Dermis blood vessel endothelial cell (primary cell): ENCODE measurements around the gene MNAT1. TPM values are rescaled to one million over a fixed set of nuclear protein-coding genes. Genes with fewer than 3 reads are reported as not detected.
"Not testable (repeated sequence)": the region's sequence is repeated elsewhere in the genome, so short reads cannot be mapped to it uniquely, and the experiment has no call there.

Experiments used
- DNase-seq: peaks from one replicate; pipeline ENCODE4 v3.0.0; 2010
- total RNA-seq: library from RNA; depleted of rRNA; stranded (reverse); fragments of >200 nt; gene quantifications from 2 replicates; pipeline ENCODE4 v1.2.3, GENCODE V29; 2014

The MNAT1 gene
- total RNA-seq, 1 donor from 2014 or later: 59.6 TPM

DNA sequence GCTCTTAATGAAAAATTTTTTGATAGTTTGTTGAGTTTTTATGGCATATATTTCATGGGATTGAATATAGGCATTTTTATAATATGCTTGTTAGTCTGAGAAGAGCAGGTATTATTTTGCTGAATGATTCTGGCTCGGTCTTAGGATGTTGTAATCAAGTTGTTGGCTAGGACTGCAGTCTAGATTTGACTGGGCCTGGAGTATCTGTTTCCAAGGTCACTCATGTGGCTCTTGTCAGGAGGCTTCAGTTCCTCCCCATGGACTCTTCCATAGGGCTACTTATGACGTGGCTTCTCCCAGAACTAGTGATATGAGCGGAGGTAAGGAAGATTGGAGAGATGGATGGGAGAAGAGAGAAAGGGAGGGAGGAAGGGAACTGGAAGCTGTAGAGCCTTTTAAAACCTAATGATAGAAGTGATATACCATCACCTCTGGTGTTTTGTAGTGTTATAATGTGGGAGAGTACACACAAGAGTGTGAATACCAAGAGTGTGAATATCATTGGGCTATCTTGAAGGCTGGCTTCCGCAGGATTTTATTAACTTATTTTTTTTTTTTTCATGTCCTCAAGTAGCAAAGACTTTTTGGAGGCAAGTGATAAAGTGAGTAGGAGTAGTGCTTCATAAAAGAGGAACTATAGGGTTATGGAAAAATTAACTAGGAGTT, 4.4 kb downstream of the MNAT1 start:
- DNase-seq: no peak

DNA sequence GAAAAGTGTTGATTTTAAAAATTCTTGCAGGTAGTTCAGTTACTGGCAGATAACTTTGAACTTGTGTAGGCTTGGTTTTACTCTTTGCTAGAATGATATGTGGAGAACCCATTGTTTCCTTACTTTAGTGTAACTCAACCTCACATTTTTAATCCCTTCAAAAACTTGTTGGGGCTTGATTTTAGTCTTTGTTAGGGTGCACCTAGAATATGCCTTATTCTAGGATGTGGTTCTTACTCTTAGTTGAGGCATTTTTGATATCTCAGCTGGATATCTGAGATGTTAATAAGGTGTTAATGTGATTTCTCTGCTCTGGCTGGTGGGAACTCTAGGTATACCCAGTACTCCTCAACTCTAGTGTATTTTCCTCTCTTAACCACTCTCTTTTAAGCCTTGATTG, 10.0 kb downstream of the MNAT1 start:
- no peak for DNase-seq

- no peak for DNase-seq
These were observed 18.9 kb downstream of the MNAT1 start for GRCh38 chr14:60753264-60754119.

GRCh38 chr14:60756847-60757246, 22.3 kb downstream of the MNAT1 start:
- peak; percentile 7 for DNase-seq

DNA sequence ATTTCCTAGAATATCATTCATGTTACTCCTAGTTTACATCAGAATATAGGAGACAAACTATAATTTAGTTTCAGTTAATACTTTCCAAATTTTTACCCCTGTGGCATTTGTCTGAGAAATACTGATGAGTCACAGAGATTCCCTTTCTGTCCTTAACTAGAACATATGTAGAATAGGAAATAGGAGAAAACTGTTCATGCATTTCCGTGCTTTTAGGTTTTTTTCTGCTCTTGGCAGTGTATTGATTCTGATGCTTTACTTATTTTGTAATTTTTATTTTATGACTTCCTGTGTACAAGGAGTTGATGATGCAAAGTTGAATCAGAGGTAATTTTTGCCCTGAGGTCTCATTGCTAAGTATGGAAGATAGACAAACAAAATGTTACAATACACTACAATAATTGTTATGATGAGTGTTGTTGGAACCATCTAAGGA, 23.0 kb downstream of the MNAT1 start:
- DNase-seq: peak; percentile 62

DNA sequence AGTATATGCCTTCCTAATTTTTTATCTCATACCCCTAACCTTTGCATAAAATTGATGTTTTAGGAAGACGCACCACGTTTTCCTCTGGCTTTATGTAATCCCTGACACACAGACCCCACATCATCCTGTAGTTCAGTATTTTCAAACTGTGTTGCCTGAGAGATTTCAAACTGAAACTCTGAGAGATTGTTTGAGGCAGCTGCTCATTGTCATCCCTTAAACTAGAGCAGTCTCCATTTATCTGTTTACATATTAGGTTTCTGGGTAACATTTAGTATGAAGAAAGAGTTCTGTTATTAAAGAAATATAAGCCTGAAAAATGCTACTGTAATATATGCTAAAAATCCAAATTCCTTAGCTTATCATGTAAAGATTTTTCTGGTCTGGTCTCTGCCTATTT, 24.3 kb downstream of the MNAT1 start:
- no peak for DNase-seq

- DNase-seq: no peak
These were observed 25.6 kb downstream of the MNAT1 start for GRCh38 chr14:60760209-60760608.

- DNase-seq: no peak
These were observed 26.2 kb downstream of the MNAT1 start for GRCh38 chr14:60760644-60761364.

- DNase-seq: no peak
These were observed 34.0 kb downstream of the MNAT1 start for GRCh38 chr14:60768602-60769001.

- no peak for DNase-seq
These were observed 36.6 kb downstream of the MNAT1 start for GRCh38 chr14:60771117-60771516.

- DNase-seq: no peak
These were observed 39.0 kb downstream of the MNAT1 start for GRCh38 chr14:60773558-60773957.

DNA sequence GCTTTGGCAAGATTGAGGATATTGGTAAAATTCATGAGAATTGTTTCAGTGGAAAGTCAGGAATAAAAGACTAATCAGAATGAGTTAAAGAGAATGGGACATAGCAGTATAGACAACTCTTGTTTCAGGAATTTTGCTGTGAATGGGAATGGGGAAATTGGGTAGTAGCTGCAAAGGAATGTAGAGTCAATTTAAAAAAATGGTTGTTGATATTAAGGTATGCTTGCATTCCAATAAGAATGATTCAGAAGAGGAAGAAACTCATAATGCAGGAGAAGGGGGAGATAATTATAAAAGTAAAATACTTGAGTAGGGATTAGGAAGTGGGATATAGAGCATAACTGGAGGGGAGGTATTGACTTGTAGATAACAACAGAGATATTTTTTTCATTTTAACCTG, 40.7 kb downstream of the MNAT1 start:
- DNase-seq: peak; percentile 57

- peak; percentile 11 for DNase-seq
These were observed 43.5 kb downstream of the MNAT1 start for GRCh38 chr14:60777856-60778578.

DNA sequence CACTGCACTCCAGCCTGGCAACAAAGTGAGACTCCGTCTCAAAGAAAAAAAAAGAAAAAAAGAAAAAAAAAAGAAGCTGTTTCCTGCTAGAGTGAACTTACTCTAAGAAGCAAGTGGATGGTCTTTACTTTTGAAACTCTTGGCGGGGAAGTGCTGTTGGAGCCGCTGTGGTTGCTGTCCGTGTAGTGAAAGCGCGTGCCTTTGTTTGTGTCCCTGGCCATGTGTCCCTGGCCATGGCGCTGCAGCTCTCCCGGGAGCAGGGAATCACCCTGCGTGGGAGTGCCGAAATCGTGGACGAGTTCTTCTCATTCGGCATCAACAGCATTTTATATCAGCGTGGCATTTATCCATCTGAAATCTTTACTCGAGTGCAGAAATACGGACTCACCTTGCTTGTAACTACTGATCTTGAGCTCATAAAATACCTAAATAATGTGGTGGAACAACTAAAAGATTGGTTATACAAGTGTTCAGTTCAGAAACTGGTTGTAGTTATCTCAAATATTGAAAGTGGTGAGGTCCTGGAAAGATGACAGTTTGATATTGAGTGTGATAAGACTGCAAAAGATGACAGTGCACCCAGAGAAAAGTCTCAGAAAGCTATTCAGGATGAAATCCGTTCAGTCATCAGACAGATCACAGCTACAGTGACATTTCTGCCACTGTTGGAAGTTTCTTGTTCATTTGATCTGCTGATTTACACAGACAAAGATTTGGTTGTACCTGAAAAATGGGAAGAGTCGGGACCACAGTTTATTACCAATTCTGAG, 45.4 kb downstream of the MNAT1 start:
- DNase-seq: not testable (repeated sequence)

- not testable (repeated sequence) for DNase-seq
These were observed 46.0 kb downstream of the MNAT1 start for GRCh38 chr14:60780558-60780957.

GRCh38 chr14:60786905-60787304, 52.3 kb downstream of the MNAT1 start:
- no peak for DNase-seq

DNA sequence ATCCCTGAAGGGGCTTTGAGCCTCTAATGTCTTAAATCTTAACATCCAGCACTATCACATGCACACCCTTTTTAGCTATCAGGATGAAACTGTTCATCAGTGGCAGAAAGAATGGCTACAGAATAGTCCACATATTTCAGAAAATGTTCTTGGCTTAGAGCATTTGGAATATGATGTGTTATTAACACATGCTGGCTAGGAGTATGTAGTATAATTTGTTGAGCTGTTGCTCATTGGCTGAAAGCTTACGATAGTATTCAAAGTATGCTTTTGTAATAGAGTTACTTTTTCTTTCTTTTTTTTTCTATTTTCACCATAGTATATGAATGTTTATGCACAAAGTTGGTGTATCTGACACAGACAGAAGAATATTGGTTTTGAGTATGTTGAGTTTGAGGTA, 55.1 kb downstream of the MNAT1 start:
- DNase-seq: no peak

GRCh38 chr14:60790850-60791249, 56.3 kb downstream of the MNAT1 start:
- no peak for DNase-seq

- DNase-seq: no peak
These were observed 61.9 kb downstream of the MNAT1 start for GRCh38 chr14:60796434-60796833.

- DNase-seq: no peak
These were observed 65.8 kb downstream of the MNAT1 start for GRCh38 chr14:60800409-60800808.

GRCh38 chr14:60803871-60804270, 69.3 kb downstream of the MNAT1 start:
- no peak for DNase-seq
